ENCODE data around the gene PFKFB3.
A peak's percentile ranks its signal among the peaks of the same experiment; 100 is the strongest.
"Not testable (repeated sequence)": the region's sequence is repeated elsewhere in the genome, so short reads cannot be mapped to it uniquely, and the experiment has no call there.

Gene PFKFB3

DNA sequence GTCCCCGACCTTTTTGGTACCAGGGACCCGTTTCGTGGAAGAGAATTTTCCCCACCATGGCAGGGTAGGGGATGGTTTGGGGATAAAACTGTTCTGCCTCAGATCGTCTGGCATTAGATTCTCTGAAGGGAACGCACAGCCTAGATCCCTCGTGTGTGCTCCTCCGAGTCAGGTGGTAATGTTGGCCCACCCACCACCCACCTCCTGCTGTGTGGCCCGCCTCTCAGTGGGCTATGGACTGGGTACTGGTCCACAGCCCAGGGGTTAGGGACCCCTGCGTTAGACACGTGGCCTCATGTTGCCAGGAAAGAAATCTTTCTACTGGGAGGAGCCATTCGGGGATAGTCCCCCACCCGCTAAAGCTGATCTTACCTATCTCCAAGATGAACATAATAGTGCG is 27.0 kb downstream of the PFKFB3 start:
- H3K4me1 Mint-ChIP-seq, result peaks cover 5% of the 10 kb centered on the region
- H3K36me3 Mint-ChIP-seq, result peaks cover 8% of the 10 kb centered on the region
- H3K27ac Mint-ChIP-seq, result peak overlapping the region; percentile 49
- no peak overlapping the region for H3K4me3 Mint-ChIP-seq
- H3K9me3 Mint-ChIP-seq, result no peaks in the 10 kb centered on the region
- no peaks in the 10 kb centered on the region for H3K27me3 Mint-ChIP-seq

DNA sequence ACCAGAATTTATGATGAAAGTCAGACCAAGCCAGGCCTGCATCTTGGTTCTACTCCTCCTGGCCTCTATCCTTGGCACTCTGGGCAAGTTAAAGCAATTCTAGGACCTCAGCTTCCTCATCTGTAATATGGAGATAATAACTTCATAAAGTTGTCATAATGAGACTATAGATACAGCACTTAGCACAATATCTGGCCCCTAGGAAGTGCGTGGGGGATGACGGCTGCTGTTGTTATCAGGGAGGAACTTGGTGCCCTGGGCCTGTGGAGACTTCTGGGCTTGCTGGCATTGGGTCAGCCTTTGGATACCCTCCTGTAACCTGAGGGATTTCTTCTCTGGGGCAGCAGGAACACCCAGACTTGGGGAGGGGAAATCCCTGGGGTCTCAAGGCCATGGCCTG is 27.6 kb downstream of the PFKFB3 start:
- Mint-ChIP-seq H3K27me3 (no peaks in the 10 kb centered on the region), H3K36me3 (peaks cover 10% of the 10 kb centered on the region), H3K27ac (no peak overlapping the region), H3K9me3 (no peaks in the 10 kb centered on the region), H3K4me3 (no peak overlapping the region), H3K4me1 (peaks cover 5% of the 10 kb centered on the region)

DNA sequence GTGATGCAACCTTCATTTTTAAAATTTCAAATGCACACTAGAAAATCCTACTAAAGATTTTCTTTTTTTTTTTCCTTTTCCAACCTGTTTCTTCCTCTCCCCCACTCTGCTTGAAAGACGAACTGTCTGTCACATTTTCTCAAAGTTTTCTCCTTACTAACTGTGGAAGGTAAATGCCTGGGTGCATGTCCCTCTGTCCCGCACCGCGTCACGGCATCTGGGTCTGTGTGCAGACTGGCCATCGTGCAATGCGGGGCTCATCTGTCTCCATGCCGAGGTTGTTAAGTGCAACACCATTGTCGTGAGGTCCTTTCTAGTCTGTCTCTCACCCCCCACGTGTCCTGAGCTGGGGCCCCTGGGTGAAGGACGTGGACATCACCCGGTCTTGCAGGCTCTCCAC is 28.4 kb downstream of the PFKFB3 start:
- Mint-ChIP-seq H3K27me3 (no peaks in the 10 kb centered on the region), H3K4me1 (peaks cover 5% of the 10 kb centered on the region), H3K27ac (no peak overlapping the region), H3K4me3 (no peak overlapping the region), H3K9me3 (no peaks in the 10 kb centered on the region), H3K36me3 (peaks cover 10% of the 10 kb centered on the region)

DNA sequence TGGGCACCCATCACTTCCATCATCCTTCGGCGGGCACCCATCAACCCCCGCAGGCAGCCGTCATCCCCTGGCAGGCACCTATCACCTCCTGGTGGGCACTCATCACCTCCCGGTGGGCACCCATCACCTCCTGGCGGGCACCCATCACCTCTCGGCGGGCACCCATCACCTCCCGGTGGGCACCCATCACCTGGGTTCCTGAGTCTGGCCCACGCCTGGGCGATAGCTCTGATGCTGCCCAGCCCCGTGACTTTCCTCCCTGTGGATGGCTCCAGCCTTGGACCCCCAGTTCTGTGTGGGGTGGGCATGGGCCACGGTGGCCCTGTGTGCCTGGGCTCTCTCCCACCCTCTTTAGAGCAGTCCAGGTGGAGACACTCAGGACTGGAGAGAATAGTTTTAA is 29.0 kb downstream of the PFKFB3 start:
- Mint-ChIP-seq H3K36me3 (peaks cover 8% of the 10 kb centered on the region), H3K27ac (no peak overlapping the region), H3K27me3 (no peaks in the 10 kb centered on the region), H3K4me3 (no peak overlapping the region), H3K4me1 (peaks cover 5% of the 10 kb centered on the region), H3K9me3 (no peaks in the 10 kb centered on the region)

DNA sequence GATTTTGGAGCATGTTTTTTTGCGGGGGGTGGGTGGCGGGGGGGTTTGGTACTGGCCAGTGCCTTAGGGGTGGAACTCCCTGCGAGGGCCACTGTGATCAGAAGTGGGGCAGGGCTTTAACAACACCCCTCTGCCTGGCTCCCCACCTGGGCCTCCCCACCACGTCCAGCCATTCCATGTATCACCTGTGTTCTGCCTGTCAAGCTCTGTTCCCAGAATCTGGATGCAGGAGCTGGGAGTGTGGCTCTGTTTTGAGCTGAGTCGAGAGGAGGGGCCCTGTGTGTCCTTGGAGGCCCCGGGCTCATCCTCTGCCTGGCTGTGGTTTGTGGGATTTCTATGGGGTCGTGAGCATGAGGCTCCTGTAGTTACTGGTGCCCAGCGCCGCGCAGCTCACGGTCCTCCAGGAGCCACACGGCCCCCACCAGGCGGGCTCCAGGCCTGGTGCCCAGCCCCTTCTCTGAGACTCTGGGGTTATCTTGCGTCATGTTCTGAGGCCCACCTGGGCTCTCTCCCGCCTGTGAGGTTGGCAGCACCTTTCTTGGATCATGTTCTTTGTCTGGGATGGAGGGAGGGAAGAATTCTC is 29.6 kb downstream of the PFKFB3 start:
- no peaks in the 10 kb centered on the region for H3K27me3 Mint-ChIP-seq
- no peaks in the 10 kb centered on the region for H3K9me3 Mint-ChIP-seq
- H3K36me3 Mint-ChIP-seq, result peaks cover 10% of the 10 kb centered on the region
- no peak overlapping the region for H3K27ac Mint-ChIP-seq
- peaks cover 5% of the 10 kb centered on the region for H3K4me1 Mint-ChIP-seq
- H3K4me3 Mint-ChIP-seq, result no peak overlapping the region

DNA sequence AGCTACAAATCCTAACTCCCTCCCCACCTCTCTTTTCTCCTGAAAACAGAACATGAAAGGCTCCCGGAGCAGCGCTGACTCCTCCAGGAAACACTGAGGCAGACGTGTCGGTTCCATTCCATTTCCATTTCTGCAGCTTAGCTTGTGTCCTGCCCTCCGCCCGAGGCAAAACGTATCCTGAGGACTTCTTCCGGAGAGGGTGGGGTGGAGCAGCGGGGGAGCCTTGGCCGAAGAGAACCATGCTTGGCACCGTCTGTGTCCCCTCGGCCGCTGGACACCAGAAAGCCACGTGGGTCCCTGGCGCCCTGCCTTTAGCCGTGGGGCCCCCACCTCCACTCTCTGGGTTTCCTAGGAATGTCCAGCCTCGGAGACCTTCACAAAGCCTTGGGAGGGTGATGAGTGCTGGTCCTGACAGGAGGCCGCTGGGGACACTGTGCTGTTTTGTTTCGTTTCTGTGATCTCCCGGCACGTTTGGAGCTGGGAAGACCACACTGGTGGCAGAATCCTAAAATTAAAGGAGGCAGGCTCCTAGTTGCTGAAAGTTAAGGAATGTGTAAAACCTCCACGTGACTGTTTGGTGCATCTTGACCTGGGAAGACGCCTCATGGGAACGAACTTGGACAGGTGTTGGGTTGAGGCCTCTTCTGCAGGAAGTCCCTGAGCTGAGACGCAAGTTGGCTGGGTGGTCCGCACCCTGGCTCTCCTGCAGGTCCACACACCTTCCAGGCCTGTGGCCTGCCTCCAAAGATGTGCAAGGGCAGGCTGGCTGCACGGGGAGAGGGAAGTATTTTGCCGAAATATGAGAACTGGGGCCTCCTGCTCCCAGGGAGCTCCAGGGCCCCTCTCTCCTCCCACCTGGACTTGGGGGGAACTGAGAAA is 30.4 kb downstream of the PFKFB3 start:
- Mint-ChIP-seq H3K27me3 (no peaks in the 10 kb centered on the region), H3K4me1 (peaks cover 4% of the 10 kb centered on the region), H3K9me3 (no peaks in the 10 kb centered on the region), H3K27ac (no peak overlapping the region), H3K36me3 (peaks cover 10% of the 10 kb centered on the region), H3K4me3 (no peak overlapping the region)

DNA sequence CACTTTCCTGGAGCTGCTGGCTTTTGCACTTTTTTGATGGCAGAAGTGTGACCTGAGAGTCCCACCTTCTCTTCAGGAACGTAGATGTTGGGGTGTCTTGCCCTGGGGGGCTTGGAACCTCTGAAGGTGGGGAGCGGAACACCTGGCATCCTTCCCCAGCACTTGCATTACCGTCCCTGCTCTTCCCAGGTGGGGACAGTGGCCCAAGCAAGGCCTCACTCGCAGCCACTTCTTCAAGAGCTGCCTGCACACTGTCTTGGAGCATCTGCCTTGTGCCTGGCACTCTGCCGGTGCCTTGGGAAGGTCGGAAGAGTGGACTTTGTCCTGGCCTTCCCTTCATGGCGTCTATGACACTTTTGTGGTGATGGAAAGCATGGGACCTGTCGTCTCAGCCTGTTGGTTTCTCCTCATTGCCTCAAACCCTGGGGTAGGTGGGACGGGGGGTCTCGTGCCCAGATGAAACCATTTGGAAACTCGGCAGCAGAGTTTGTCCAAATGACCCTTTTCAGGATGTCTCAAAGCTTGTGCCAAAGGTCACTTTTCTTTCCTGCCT is 31.1 kb downstream of the PFKFB3 start:
- Mint-ChIP-seq H3K27ac (no peak overlapping the region), H3K36me3 (peaks cover 10% of the 10 kb centered on the region), H3K9me3 (no peaks in the 10 kb centered on the region), H3K4me1 (peaks cover 2% of the 10 kb centered on the region), H3K4me3 (no peak overlapping the region), H3K27me3 (no peaks in the 10 kb centered on the region)

DNA sequence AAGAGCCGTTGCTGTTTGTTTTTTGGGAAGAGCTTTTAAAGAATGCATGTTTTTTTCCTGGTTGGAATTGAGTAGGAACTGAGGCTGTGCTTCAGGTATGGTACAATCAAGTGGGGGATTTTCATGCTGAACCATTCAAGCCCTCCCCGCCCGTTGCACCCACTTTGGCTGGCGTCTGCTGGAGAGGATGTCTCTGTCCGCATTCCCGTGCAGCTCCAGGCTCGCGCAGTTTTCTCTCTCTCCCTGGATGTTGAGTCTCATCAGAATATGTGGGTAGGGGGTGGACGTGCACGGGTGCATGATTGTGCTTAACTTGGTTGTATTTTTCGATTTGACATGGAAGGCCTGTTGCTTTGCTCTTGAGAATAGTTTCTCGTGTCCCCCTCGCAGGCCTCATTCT is 31.6 kb downstream of the PFKFB3 start:
- no peaks in the 10 kb centered on the region for H3K27me3 Mint-ChIP-seq
- no peak overlapping the region for H3K27ac Mint-ChIP-seq
- peaks cover 12% of the 10 kb centered on the region for H3K36me3 Mint-ChIP-seq
- H3K4me1 Mint-ChIP-seq, result peaks cover 8% of the 10 kb centered on the region
- H3K4me3 Mint-ChIP-seq, result no peak overlapping the region
- H3K9me3 Mint-ChIP-seq, result no peaks in the 10 kb centered on the region

DNA sequence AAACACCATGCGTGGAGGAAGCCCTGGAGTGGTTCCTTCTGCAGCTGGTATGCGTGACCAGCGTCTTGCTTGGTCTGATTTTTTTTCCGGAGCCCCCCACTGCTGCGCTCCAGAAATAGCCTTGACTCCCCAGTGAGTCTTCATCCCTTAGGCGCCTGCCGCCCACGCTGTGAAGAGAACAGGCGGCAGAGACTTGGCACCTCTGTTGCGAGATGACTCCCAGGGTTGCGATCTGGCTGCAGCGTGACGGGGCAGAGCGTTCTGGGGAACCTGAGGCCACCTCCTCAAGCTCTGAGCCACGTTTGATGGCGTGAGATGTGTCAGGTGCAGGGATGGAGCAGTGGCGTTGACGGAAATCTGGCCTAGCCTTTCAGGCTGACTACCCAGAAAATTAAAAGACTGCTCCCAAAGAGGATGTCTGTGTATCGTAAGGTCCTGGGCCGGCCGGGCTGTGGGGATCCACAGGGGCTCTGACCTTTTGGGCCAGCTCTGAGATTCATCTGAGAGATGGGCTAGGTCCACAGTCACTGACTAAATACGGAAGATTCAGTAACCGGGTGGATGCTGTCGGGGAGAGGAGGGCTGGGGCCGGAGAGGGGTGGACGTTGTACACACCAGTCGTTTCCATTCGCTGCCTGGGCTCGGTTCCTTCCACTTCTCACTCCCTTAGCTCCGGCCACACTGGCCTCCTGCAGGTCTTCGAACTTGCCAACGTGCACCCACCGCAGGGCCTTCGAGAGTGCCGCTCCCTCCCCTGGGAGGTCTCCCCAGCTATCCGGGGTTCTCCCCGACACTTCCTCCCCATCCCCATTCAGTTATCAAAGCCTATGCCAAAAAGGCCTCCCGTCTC is 33.8 kb downstream of the PFKFB3 start:
- H3K9me3 Mint-ChIP-seq, result no peaks in the 10 kb centered on the region
- H3K36me3 Mint-ChIP-seq, result peaks cover 13% of the 10 kb centered on the region
- H3K4me1 Mint-ChIP-seq, result peaks cover 9% of the 10 kb centered on the region
- no peak overlapping the region for H3K4me3 Mint-ChIP-seq
- H3K27me3 Mint-ChIP-seq, result no peaks in the 10 kb centered on the region
- H3K27ac Mint-ChIP-seq, result no peak overlapping the region

DNA sequence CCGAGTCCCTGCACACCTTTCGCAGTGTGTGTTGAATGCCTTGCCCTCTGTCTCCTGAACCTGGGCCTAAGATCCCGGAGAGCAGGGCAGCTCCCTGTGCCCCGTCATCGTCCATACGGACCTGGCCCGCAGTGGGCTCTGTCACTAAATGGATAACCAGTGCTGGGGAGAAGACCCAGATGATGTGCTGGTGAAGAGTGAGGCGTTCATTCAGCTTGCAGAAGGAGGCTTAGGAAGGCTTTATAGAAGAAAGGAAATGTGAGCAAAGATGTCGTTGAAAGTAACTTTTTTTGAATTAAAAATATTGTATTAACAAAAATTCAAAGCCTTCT is 34.4 kb downstream of the PFKFB3 start:
- H3K9me3 Mint-ChIP-seq, result no peaks in the 10 kb centered on the region
- no peak overlapping the region for H3K4me3 Mint-ChIP-seq
- H3K27me3 Mint-ChIP-seq, result no peaks in the 10 kb centered on the region
- H3K4me1 Mint-ChIP-seq, result peaks cover 9% of the 10 kb centered on the region
- H3K36me3 Mint-ChIP-seq, result peaks cover 13% of the 10 kb centered on the region
- no peak overlapping the region for H3K27ac Mint-ChIP-seq

DNA sequence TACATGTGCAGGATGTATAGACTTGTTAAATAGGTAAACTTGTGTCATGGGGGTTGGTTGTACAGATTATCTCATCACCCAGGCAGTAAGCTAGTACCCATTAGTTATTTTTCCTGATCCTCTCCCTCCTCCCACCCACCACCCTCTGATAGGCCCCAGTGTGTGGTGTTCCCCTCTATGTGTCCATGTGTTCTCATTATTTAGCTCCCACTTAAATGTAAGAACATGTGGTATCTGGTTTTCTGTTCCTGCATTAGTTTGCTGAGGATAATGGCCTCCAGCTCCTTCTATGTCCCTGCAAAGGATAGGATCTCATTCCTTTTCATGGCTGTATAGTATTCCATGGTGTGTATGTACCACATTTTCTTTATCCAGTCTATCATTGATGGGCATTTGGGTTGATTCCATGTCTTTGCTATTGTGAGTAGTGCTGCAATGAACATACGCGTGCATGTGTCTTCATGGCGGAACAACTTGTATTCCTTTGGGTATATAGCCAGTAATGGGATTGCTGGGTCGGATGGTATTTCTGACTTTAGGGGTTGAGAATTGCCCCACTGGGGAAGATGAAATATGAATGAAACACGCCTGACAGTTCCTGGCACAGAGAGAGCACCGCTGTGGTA is 36.0 kb downstream of the PFKFB3 start:
- H3K4me3 Mint-ChIP-seq, result peak overlapping the region; percentile 4
- not testable (repeated sequence) for H3K27me3 Mint-ChIP-seq, H3K27ac Mint-ChIP-seq, H3K4me1 Mint-ChIP-seq, H3K9me3 Mint-ChIP-seq
- H3K36me3 Mint-ChIP-seq, result peaks cover 12% of the 10 kb centered on the region

DNA sequence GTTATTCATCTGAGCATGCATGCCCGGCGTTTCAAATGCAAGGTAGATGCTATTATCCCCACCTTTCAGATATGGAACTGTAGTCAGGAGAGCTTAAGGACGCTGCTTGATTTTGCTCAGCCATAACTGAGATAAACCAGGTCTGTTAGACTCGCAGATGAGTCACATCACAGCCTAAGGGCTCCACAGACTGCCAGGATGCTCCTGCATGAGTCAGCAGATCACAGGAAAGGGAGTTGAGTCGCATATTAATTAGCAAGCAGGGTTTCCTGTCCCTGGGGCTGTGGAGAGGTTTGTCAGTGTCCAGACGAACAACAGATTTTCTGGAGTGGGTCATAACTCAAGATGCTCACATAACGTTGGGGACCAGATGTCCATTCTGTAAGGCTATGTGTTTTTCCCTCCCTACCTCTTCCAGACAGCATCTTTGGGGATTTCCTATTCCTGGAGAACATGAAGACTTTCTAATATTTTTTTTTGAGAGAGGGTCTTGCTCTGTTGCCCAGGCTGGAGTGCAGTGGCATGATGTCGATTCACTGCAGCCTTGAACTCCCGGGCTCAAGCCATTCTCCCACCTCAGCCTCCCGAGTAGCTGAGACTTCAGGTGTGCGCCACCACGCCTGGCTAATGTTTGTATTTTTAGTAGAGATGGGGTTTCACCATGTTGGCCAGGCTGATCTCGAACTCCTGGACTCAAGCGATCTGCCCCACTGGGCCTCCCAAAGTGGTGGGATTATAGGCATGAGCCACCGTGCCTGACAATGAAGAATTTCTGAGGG is 36.7 kb downstream of the PFKFB3 start:
- H3K27me3 Mint-ChIP-seq, result no peaks in the 10 kb centered on the region
- H3K9me3 Mint-ChIP-seq, result no peaks in the 10 kb centered on the region
- peaks cover 9% of the 10 kb centered on the region for H3K4me1 Mint-ChIP-seq
- no peak overlapping the region for H3K27ac Mint-ChIP-seq
- H3K36me3 Mint-ChIP-seq, result peaks cover 12% of the 10 kb centered on the region
- peak overlapping the region; percentile 4 for H3K4me3 Mint-ChIP-seq

DNA sequence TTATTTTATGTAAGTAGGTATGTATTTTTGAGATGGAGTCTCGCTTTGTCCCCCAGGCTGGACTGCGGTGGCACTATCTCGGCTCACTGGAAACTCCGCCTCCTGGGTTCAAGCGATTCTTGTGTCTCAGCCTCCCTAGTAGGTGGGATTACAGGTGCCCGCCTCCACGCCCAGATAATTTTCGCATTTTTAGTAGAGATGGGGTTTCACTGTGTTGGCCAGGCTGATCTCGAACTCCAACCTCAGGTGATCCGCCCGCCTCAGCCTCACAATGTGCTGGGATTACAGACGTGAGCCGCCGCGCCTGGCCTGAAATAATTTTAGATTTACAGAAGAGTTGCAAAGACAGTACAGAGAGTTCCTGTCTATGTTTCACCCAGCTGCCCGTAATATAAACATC is 37.5 kb downstream of the PFKFB3 start:
- H3K9me3 Mint-ChIP-seq, result no peaks in the 10 kb centered on the region

DNA sequence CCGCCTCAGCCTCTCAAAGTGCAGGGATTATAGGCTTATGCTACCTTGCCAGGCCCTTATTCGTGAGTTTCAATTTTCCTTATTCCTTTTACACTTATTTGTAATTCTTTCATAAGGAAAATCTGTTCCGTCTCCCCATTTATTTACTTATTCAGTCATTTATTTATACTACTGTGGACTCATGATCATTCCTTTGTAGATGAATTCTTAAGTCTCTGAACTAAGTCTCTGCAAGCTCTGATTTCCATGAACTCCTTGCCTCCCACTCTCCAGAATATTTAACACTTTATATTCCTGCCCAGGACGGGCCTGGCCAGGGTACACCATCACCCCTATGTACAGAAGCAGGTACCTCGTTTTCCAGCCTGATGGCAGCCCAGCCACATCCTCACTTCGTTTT is 39.4 kb downstream of the PFKFB3 start:
- H3K36me3 Mint-ChIP-seq, result peaks cover 6% of the 10 kb centered on the region
- H3K9me3 Mint-ChIP-seq, result no peaks in the 10 kb centered on the region
- no peak overlapping the region for H3K4me3 Mint-ChIP-seq
- H3K27ac Mint-ChIP-seq, result no peak overlapping the region
- no peaks in the 10 kb centered on the region for H3K27me3 Mint-ChIP-seq
- H3K4me1 Mint-ChIP-seq, result peaks cover 9% of the 10 kb centered on the region

More for the DNA sequence above, 37.5 kb downstream of the PFKFB3 start:
- H3K4me3 Mint-ChIP-seq, result no peak overlapping the region
- H3K4me1 Mint-ChIP-seq, result peaks cover 9% of the 10 kb centered on the region
- no peaks in the 10 kb centered on the region for H3K27me3 Mint-ChIP-seq
- H3K27ac Mint-ChIP-seq, result no peak overlapping the region
- H3K36me3 Mint-ChIP-seq, result peaks cover 8% of the 10 kb centered on the region

DNA sequence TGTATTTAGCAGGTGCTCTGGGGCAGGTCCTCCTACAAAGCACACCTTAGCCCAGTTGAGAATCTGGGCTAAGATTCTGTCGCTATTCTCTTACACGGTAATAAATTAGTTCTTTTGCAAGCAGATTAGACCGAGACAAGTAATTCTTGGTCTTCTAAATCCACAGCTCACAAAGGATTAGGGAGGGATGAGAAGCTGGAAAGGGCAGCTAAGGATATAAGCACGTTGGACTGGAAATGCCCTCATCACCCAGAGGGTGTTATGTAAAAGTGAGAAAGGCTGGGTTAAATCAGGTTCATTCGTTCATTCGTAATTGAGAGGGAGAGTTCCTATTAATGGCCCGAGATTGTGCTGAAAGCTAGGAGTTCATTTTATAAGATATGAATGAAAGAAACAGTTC is 41.8 kb downstream of the PFKFB3 start:
- Mint-ChIP-seq H3K9me3 (no peaks in the 10 kb centered on the region), H3K36me3 (peaks cover 2% of the 10 kb centered on the region), H3K4me3 (no peak overlapping the region), H3K27ac (no peak overlapping the region), H3K4me1 (no peaks in the 10 kb centered on the region), H3K27me3 (no peaks in the 10 kb centered on the region)
